ENCODE measurements around the gene DNAH8. TPM values are rescaled to one million over a fixed set of nuclear protein-coding genes. Genes with fewer than 3 reads are reported as not detected.

DNAH8 gene
- total and polyA plus RNA-seq, 2 donors (not counting 3 experiments of a cell fraction or from before 2014, with no cell fraction given) = 0.29 to 0.61 TPM

DNA sequence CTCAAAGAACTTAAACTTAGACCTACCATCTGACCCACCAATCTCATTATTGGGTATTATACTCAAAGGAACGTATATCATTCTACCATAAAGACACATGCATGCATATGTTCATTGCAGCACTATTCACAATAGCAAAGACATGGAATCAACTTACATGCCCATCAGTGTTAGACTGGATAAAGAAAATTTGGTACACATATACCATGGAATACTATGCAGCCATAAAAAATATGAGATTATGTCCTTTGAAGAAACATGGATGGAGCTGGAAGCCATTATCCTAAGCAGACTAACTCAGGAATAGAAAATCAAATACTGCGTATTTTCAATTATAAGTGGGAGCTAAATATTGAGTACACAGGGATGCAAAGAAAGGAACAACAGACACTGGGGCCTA, 167.0 kb downstream of the DNAH8 start:
- Histone ChIP-seq H3K36me3 (ENCODE audit: control insufficient read depth in 2 of 2, extremely low read depth in 1 of 2, insufficient read depth in 2 of 2, low read length in 2 of 2) (no peaks in the 10 kb centered on the region), H3K27me3 (ENCODE audit: control insufficient read depth in 2 of 2, insufficient read depth in 2 of 2, low read length in 2 of 2) (no peaks in the 10 kb centered on the region), H3K4me2 (ENCODE audit: insufficient read depth, low read length) (no peak overlapping the region), H3K9me1 (replicated peaks; ENCODE audit: control insufficient read depth, extremely low read depth, insufficient read depth, low read length) (no peaks in the 10 kb centered on the region), H3K4me3 (replicated peaks in 1 of 3; ENCODE audit: insufficient read depth in 1 of 3, low read depth in 1 of 3, low read length in 3 of 3) (no peak overlapping the region), H3K9me3 (replicated peaks; ENCODE audit: control insufficient read depth, insufficient read depth, low read length) (no peaks in the 10 kb centered on the region), H3K27ac (ENCODE audit: insufficient read depth, low read depth, low read length) (no peak overlapping the region), H2AFZ (ENCODE audit: low read depth, low read length) (no peak overlapping the region), H3K79me2 (ENCODE audit: control insufficient read depth, insufficient read depth, low read length) (no peaks in the 10 kb centered on the region), H4K20me1 (replicated peaks; ENCODE audit: control insufficient read depth, extremely low read depth, insufficient read depth, low read length) (no peaks in the 10 kb centered on the region), H3K9ac (replicated peaks; ENCODE audit: extremely low read depth, insufficient read depth, low read length) (no peak overlapping the region), H3K4me1 (ENCODE audit: control insufficient read depth, extremely low read depth, insufficient read depth, low read length) (no peaks in the 10 kb centered on the region)
- DNase-seq (ENCODE audit: low read depth, low spot score) = no peak
- no peak for FAIRE-seq
- no TSS peak for BruUV-seq (replicated peaks)
- dilution Hi-C loops (cut with MboI; ENCODE audit: extremely low pct_ligation_motif_present, low sequenced_read_pairs) = no loop called here
- intact Hi-C loops (cut with micrococcal nuclease) = no loop called here
- ChIA-PET CTCF (no interaction called here), POLR2A (no interaction called here)
- TF ChIP-seq, protein P1, sequence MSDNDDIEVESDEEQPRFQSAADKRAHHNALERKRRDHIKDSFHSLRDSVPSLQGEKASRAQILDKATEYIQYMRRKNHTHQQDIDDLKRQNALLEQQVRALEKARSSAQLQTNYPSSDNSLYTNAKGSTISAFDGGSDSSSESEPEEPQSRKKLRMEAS (IDR thresholded peaks at IDR 0.05; ENCODE audit: insufficient read depth, insufficient read length) = no peak
- TF ChIP-seq JUN (IDR thresholded peaks at IDR 0.05; ENCODE audit: borderline replicate concordance, insufficient read depth, insufficient read length, low read depth) (no peak), FOS (IDR thresholded peaks at IDR 0.05; ENCODE audit: borderline replicate concordance, insufficient read depth, low read length) (no peak), EZH2 (IDR thresholded peaks at IDR 0.05; ENCODE audit: borderline replicate concordance, low read depth, low read length, severe bottlenecking) (no peak), CTCF (IDR thresholded peaks at IDR 0.05; ENCODE audit: extremely low read depth in 1 of 2, insufficient read depth in 1 of 2, low read depth in 1 of 2, low read length in 2 of 2) (no peak), MYC (IDR thresholded peaks at IDR 0.05; ENCODE audit: low read depth, low read length) (no peak), GATA2 (IDR thresholded peaks at IDR 0.05; ENCODE audit: insufficient read depth, insufficient read length, low read depth, low read length) (no peak), POLR2A (IDR thresholded peaks at IDR 0.05; ENCODE audit: low read depth, low read length) (no peak), POLR2AphosphoS5 (IDR thresholded peaks at IDR 0.05; ENCODE audit: insufficient read depth, low read depth, low read length) (no peak)
